Measurements from ENCODE around the gene WDR1. TPM values are rescaled to one million over a fixed set of nuclear protein-coding genes. Genes with fewer than 3 reads are reported as not detected.

WDR1 gene
- total and polyA plus RNA-seq, 10 of the 15 experiments (the other 5 are each of a cell fraction or from before 2014, with no cell fraction given), result 28.5 to 397 (median 290) TPM

DNA sequence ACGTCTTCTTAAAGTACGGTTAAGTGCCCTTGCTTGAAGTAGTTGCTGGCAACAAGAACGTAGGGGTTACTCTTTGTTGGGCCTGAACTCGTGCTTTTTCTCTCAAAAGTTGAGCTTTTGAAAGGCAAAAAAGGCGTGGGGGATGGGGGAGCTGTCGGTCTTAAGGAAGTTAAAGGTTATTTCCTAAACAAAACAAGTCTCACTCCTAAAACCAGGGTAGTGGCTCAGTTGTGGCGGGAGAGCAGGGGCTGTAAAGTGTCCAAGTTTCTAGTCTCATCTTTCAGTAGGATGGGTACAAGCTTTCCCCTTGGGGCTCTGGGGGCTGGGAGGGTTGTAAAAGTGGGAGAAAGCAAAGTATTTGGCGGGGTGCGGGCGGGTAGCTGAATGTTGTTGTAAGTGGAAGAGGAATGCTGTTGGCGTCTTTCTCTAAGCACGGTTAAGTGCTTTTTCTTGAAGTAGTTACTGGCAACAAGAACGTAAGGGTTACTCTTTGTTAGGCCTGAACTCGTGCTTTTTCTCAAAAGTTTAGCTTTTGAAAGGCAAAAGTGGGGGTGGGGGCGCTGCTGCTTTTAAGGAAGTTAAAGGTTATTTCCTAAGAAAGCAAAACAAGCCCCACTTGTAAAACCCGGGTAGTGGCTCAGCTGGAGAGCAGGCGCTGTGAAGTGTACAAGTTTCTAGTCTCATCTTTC, 904 bp upstream of the WDR1 start (continued):
- TF ChIP-seq IRF4 (IDR thresholded peaks at IDR 0.05; ENCODE audit: low read depth, low read length), result no peak
- TF ChIP-seq, protein P1, sequence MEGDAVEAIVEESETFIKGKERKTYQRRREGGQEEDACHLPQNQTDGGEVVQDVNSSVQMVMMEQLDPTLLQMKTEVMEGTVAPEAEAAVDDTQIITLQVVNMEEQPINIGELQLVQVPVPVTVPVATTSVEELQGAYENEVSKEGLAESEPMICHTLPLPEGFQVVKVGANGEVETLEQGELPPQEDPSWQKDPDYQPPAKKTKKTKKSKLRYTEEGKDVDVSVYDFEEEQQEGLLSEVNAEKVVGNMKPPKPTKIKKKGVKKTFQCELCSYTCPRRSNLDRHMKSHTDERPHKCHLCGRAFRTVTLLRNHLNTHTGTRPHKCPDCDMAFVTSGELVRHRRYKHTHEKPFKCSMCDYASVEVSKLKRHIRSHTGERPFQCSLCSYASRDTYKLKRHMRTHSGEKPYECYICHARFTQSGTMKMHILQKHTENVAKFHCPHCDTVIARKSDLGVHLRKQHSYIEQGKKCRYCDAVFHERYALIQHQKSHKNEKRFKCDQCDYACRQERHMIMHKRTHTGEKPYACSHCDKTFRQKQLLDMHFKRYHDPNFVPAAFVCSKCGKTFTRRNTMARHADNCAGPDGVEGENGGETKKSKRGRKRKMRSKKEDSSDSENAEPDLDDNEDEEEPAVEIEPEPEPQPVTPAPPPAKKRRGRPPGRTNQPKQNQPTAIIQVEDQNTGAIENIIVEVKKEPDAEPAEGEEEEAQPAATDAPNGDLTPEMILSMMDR (IDR thresholded peaks at IDR 0.05 in 2 of 3, conservative IDR thresholded peaks at IDR 0.05 in 1 of 3; ENCODE audit: control insufficient read depth in 2 of 3, extremely low read depth in 1 of 3, insufficient read depth in 1 of 3, low read depth in 3 of 3, low read length in 3 of 3), result no peak
- no peak for TF ChIP-seq RAD21 (IDR thresholded peaks at IDR 0.05; ENCODE audit: insufficient read depth, low read depth, low read length)
- 0 out of 4 replicates have a peak, but pooled peaks of 1 of the 2 experiments have one; percentile 5 for TF ChIP-seq IKZF2 (IDR thresholded peaks at IDR 0.05)
- TF ChIP-seq SPI1 (IDR thresholded peaks at IDR 0.05; ENCODE audit: borderline replicate concordance, insufficient read depth, low read depth, low read length), result no peak
- no peak for TF ChIP-seq EED (IDR thresholded peaks at IDR 0.05; ENCODE audit: low read depth)
- no peak for TF ChIP-seq KAT2A (conservative IDR thresholded peaks at IDR 0.05; ENCODE audit: control insufficient read depth, low read depth, low read length)
- TF ChIP-seq NRF1 (conservative IDR thresholded peaks at IDR 0.05; ENCODE audit: low read depth, low read length), result no peak
- no peak for TF ChIP-seq RBBP5 (conservative IDR thresholded peaks at IDR 0.05)
- no peak for TF ChIP-seq EP300 (IDR thresholded peaks at IDR 0.05; ENCODE audit: borderline replicate concordance in 1 of 2, control insufficient read depth in 1 of 2, low read depth in 2 of 2, low read length in 2 of 2)
- TF ChIP-seq BMI1 (IDR thresholded peaks at IDR 0.05; ENCODE audit: borderline replicate concordance), result peak; percentile 11; the same call in 1 of the 2 replicates
- no peak for TF ChIP-seq HCFC1 (IDR thresholded peaks at IDR 0.05; ENCODE audit: low read length)
- TF ChIP-seq MYC (IDR thresholded peaks at IDR 0.05; ENCODE audit: insufficient read depth, insufficient read length, insufficient replicate concordance, low read length, severe bottlenecking), result no peak
- no peak for TF ChIP-seq ZNF384 (IDR thresholded peaks at IDR 0.05; ENCODE audit: borderline replicate concordance, low read depth, low read length)
- no peak for TF ChIP-seq SUPT20H (IDR thresholded peaks at IDR 0.05; ENCODE audit: borderline replicate concordance, control insufficient read depth, low read depth, low read length)
- TF ChIP-seq ETV6 (conservative IDR thresholded peaks at IDR 0.05 in 1 of 2, IDR thresholded peaks at IDR 0.05 in 1 of 2; ENCODE audit: borderline replicate concordance in 1 of 2, low read depth in 1 of 2), result no peak
- TF ChIP-seq POLR2A (IDR thresholded peaks at IDR 0.05; ENCODE audit: low read depth, low read length), result no peak
- no peak for TF ChIP-seq HDAC2 (IDR thresholded peaks at IDR 0.05)
- no peak for TF ChIP-seq SIX5 (IDR thresholded peaks at IDR 0.05; ENCODE audit: low read depth, low read length, severe bottlenecking)
- no peak for TF ChIP-seq JUNB (IDR thresholded peaks at IDR 0.05)
- TF ChIP-seq, protein P2, sequence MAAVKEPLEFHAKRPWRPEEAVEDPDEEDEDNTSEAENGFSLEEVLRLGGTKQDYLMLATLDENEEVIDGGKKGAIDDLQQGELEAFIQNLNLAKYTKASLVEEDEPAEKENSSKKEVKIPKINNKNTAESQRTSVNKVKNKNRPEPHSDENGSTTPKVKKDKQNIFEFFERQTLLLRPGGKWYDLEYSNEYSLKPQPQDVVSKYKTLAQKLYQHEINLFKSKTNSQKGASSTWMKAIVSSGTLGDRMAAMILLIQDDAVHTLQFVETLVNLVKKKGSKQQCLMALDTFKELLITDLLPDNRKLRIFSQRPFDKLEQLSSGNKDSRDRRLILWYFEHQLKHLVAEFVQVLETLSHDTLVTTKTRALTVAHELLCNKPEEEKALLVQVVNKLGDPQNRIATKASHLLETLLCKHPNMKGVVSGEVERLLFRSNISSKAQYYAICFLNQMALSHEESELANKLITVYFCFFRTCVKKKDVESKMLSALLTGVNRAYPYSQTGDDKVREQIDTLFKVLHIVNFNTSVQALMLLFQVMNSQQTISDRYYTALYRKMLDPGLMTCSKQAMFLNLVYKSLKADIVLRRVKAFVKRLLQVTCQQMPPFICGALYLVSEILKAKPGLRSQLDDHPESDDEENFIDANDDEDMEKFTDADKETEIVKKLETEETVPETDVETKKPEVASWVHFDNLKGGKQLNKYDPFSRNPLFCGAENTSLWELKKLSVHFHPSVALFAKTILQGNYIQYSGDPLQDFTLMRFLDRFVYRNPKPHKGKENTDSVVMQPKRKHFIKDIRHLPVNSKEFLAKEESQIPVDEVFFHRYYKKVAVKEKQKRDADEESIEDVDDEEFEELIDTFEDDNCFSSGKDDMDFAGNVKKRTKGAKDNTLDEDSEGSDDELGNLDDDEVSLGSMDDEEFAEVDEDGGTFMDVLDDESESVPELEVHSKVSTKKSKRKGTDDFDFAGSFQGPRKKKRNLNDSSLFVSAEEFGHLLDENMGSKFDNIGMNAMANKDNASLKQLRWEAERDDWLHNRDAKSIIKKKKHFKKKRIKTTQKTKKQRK (IDR thresholded peaks at IDR 0.05; ENCODE audit: low read depth, low read length), result no peak
- no peak for TF ChIP-seq TCF7 (IDR thresholded peaks at IDR 0.05; ENCODE audit: borderline replicate concordance)
- no peak for TF ChIP-seq BACH1 (IDR thresholded peaks at IDR 0.05; ENCODE audit: borderline replicate concordance)
- no peak for TF ChIP-seq POU2F2 (IDR thresholded peaks at IDR 0.05; ENCODE audit: borderline replicate concordance, low read depth, low read length)

Measured in GM12878 (cell line).